Loucy (cell line): ENCODE results near the gene SRSF4.
"Not testable (repeated sequence)": the region's sequence is repeated elsewhere in the genome, so short reads cannot be mapped to it uniquely, and the experiment has no call there.

Experiments used
- H2AFZ ChIP-seq: fragments of 200-600 bp; sonication (generic); 2 replicates; pipeline ENCODE4 v1.6.0; 2016; ENCODE audit warnings: antibody characterized with exemption, mild to moderate bottlenecking, low read length, moderate library complexity
- H3F3A ChIP-seq: fragments of 200-600 bp; 2 replicates; pipeline ENCODE4 v1.6.0; 2016; ENCODE audit warnings: antibody characterized with exemption, low read depth, mild to moderate bottlenecking
- H3K27me3 ChIP-seq: fragments of 200-600 bp; sonication (generic); 2 replicates; pipeline ENCODE4 v1.6.1; 2014; ENCODE audit warnings: low read length, mild to moderate bottlenecking; ENCODE audit not compliant: insufficient read depth, poor library complexity, severe bottlenecking
- H3K36me3 ChIP-seq: fragments of 200-600 bp; sonication (generic); 2 replicates; pipeline ENCODE4 v1.6.1; 2016; ENCODE audit warnings: low read length; ENCODE audit not compliant: insufficient read depth
- H3K4me1 ChIP-seq: fragments of 200-600 bp; sonication (generic); 2 replicates; pipeline ENCODE4 v1.5.1; 2014; ENCODE audit warnings: low read length, mild to moderate bottlenecking; ENCODE audit not compliant: insufficient read depth, poor library complexity, severe bottlenecking
- H3K4me2 ChIP-seq: fragments of 200-600 bp; sonication (generic); 2 replicates; pipeline ENCODE4 v1.6.0; 2014; ENCODE audit warnings: antibody characterized with exemption, low read length, low read depth, mild to moderate bottlenecking; ENCODE audit not compliant: poor library complexity, severe bottlenecking
- H3K4me3 ChIP-seq: fragments of 200-600 bp; sonication (generic); 2 replicates; pipeline ENCODE4 v1.5.1; 2014; ENCODE audit warnings: low read length, mild to moderate bottlenecking, mixed read lengths; ENCODE audit not compliant: poor library complexity, severe bottlenecking
- H3K79me2 ChIP-seq: fragments of 200-600 bp; sonication (generic); 2 replicates; pipeline ENCODE4 v1.6.1; 2014; ENCODE audit warnings: low read length; ENCODE audit not compliant: insufficient read depth
- H3K9ac ChIP-seq: fragments of 200-600 bp; sonication (generic); 2 replicates; pipeline ENCODE4 v1.6.0; 2014; ENCODE audit warnings: mild to moderate bottlenecking, low read depth, low read length, moderate library complexity; ENCODE audit not compliant: poor library complexity, severe bottlenecking
- H3K9me2 ChIP-seq: fragments of 200-600 bp; sonication (generic); replicated peaks from 2 replicates; pipeline ENCODE4 v1.6.1; 2016; ENCODE audit warnings: low read depth, low read length, mixed read lengths
- H3K9me3 ChIP-seq: fragments of 200-600 bp; sonication (generic); 2 replicates; pipeline ENCODE4 v1.6.1; 2014; ENCODE audit warnings: mild to moderate bottlenecking, antibody characterized with exemption, low read length, low read depth; ENCODE audit not compliant: insufficient read depth
- H4K20me1 ChIP-seq: fragments of 200-600 bp; sonication (generic); 2 replicates; pipeline ENCODE4 v1.6.0; 2014; ENCODE audit warnings: antibody characterized with exemption, low read length, mild to moderate bottlenecking; ENCODE audit not compliant: insufficient read depth, poor library complexity, severe bottlenecking
- CTCF ChIP-seq: fragments of 200-600 bp; sonication (generic); conservative IDR thresholded peaks from 2 replicates; pipeline ENCODE4 v1.5.1; 2014; ENCODE audit warnings: mild to moderate bottlenecking, antibody characterized with exemption, low read length
- EZH2phosphoT487 ChIP-seq: fragments of 200-600 bp; IDR thresholded peaks from 2 replicates; pipeline ENCODE4 v1.6.1; 2018; ENCODE audit warnings: antibody characterized with exemption, mild to moderate bottlenecking, moderate library complexity, borderline replicate concordance

The SRSF4 gene

GRCh38 chr1:29136391-29136915, 45.2 kb downstream of the SRSF4 start:
- Histone ChIP-seq H4K20me1 (no peaks in the 10 kb centered on the region), H3K27me3 (no peaks in the 10 kb centered on the region), H3K9me2 (no peaks in the 10 kb centered on the region), H3K4me2 (no peak overlapping the region), H3F3A (no peaks in the 10 kb centered on the region), H3K36me3 (no peaks in the 10 kb centered on the region), H3K4me3 (no peak overlapping the region), H3K79me2 (no peaks in the 10 kb centered on the region), H3K4me1 (no peaks in the 10 kb centered on the region), H2AFZ (no peak overlapping the region), H3K9ac (no peak overlapping the region), H3K9me3 (no peaks in the 10 kb centered on the region)
- TF ChIP-seq EZH2phosphoT487 (no peak), CTCF (no peak)

- H3K4me3 ChIP-seq: no peak overlapping the region
Observed at GRCh38 chr1:29134695-29135028, 47.0 kb downstream of the SRSF4 start.

GRCh38 chr1:29133861-29134694, 47.6 kb downstream of the SRSF4 start:
- TF ChIP-seq EZH2phosphoT487: no peak
- TF ChIP-seq CTCF: no peak
- Histone ChIP-seq H3K79me2 (no peaks in the 10 kb centered on the region), H2AFZ (no peak overlapping the region; the same call in 1 of the 2 replicates), H3K9me3 (no peaks in the 10 kb centered on the region), H3F3A (no peaks in the 10 kb centered on the region), H3K9me2 (no peaks in the 10 kb centered on the region), H3K4me3 (no peak overlapping the region), H3K4me2 (no peak overlapping the region), H3K36me3 (no peaks in the 10 kb centered on the region), H3K9ac (no peak overlapping the region), H3K4me1 (no peaks in the 10 kb centered on the region), H3K27me3 (no peaks in the 10 kb centered on the region), H4K20me1 (no peaks in the 10 kb centered on the region)

More at GRCh38 chr1:29134695-29135028, 47.0 kb downstream of the SRSF4 start:
- H3K4me1 ChIP-seq: no peaks in the 10 kb centered on the region
- H3K9ac ChIP-seq: no peak overlapping the region
- H3K9me3 ChIP-seq: no peaks in the 10 kb centered on the region
- H3K36me3 ChIP-seq: no peaks in the 10 kb centered on the region
- no peaks in the 10 kb centered on the region for H3K79me2 ChIP-seq
- no peak overlapping the region for H2AFZ ChIP-seq
- H4K20me1 ChIP-seq: no peaks in the 10 kb centered on the region
- no peaks in the 10 kb centered on the region for H3K9me2 ChIP-seq
- no peaks in the 10 kb centered on the region for H3K27me3 ChIP-seq
- no peak overlapping the region for H3K4me2 ChIP-seq
- no peaks in the 10 kb centered on the region for H3F3A ChIP-seq
- TF ChIP-seq EZH2phosphoT487 (no peak), CTCF (no peak)

GRCh38 chr1:29131056-29131455, 50.6 kb downstream of the SRSF4 start:
- not testable (repeated sequence) for H3K4me1 ChIP-seq, H3K4me3 ChIP-seq, H3K4me2 ChIP-seq, H3K9me2 ChIP-seq, H3K79me2 ChIP-seq, H3K9ac ChIP-seq, H3K27me3 ChIP-seq, H3K9me3 ChIP-seq, H3K36me3 ChIP-seq, H2AFZ ChIP-seq, H3F3A ChIP-seq, H4K20me1 ChIP-seq
